GM19467 (cell line): ENCODE measurements around the gene SGCA.

Experiments used
- ATAC-seq: cut with Tn5 transposase; IDR thresholded peaks from one replicate; pipeline ENCODE4 v1.9.1; 2021; ENCODE audit warnings: mild to moderate bottlenecking, moderate library complexity; ENCODE audit not compliant: unreplicated experiment

Gene SGCA

DNA sequence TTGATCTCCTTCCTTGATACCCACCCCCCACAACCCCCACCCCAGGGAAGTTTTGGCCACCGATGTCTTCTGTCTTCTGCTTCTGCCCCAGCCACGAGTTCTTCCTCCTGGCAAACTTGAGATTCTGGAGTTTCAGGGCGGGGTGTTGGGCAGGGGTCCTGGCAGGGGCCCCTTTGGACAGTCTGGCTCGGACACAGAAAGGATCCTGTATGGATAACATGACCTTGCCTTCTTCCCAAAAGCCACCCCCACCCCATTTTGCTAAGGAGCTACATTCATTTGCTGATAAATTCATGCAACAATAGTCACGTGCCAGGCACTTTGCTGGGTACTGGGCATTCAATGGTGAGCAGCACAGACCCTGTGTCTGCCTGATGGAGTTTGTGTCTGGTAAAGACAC, 41.5 kb downstream of the SGCA start:
- ATAC-seq, result no peak

DNA sequence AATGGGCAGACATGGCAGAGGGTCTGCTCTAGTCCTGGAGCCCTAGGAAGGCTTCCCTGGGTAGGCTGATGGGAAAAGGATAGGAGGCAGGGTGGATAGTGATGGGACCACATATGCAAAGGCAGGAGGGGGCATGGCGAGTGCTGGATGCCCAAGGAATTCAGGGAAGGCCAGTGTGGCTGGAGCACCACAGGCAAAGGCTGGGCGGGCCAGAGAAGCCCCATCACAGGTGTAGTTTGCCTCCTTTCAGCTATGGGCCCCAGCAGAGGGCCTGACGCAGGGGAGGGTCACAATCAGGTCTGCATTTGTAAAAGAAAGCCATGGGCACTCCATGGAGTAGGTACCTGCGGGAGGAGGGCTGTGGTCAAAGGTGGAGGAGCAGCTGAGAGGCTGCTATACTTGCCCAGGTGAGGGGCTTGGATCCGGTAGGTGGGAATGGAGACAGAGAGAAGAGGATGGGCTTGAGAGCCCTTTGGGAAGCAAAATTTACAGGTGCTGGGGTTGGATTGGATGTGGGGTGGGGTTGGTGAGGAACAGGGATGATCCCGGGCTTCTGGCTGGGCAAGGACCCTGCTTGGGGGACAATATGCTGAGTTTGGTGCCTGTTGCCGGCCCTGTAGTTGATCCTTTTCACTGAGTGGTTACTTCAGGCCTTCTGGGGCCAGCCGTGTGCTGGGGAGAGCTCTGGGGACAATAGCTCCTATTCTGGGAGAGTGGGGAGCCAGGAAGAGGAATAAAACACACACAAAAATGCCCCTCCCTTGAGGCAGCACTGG, 42.2 kb downstream of the SGCA start:
- ATAC-seq, result no peak

DNA sequence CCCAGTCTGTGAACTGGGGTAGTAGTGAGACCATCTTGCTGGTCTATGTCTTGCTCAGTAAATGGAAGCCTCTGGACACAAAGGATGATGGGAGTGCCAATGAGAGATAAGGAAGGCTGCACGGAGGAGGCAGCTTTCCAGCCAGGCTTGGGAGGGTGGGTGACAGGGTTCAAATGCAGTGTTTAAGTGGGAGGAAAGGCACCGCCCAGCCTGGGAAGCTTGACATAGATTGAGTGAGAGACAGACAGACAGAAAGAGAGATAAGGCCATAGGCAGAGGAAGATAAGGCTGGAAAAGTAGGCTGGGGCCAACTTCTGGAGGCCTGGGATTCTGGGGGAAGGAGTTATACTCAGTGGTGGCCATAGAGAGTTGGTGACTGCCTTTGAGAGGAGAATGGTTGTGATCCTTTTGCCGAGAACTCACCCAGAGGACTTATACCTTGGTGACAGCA, 42.8 kb downstream of the SGCA start:
- no peak for ATAC-seq

DNA sequence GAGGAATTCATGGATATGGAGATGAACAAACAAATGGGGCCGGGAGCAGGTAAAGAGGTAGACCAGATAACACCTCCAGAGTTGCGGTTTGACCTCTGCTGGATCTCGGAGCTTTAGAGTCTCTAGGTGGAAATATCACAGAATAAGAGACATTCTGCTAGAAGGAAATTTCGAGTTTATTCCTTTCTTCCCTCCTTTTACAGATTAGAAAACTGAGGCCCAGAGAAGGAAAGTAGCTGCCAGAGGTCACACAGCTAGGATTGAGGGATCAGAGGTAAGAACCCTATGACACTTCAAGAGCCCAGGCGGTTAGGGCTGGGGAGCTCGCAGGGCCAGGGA, 43.3 kb downstream of the SGCA start:
- no peak for ATAC-seq

DNA sequence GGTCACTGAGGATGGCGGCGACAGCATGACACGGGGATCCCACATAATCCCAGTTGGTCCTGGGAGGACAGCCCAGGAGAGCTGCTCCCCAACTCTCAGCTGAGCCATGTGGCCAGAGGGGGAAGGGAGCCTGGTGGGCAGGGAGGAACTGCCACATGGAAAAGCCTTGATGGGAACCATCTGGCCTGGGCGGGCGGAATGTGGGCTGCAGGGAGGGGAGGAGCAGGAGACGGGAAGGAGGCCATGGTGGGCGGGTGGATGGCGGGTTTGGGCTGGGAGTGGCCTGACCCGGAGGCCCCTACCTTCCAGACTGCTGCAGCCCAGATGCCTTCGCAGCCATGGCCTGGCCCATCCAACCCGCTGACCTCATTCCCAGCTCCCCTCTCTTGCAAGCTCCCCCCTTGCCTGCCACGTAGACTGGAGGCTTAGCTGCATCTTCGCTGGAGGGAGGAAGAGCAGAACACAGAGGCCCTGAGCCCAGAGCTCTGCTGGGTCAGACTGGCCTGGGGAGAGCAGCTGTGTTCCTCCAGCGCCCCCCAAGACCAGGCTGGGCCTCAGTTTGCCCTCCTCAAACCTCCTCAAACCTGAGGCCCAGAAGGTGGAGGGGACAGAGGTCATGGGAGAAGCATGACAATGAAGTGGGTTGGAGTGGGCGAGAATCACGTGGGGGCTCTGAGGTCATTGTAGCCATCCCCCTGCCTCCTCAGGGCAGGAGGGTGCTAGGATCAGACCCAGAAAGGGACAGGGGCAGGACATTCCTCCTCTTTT, 43.9 kb downstream of the SGCA start:
- no peak for ATAC-seq

DNA sequence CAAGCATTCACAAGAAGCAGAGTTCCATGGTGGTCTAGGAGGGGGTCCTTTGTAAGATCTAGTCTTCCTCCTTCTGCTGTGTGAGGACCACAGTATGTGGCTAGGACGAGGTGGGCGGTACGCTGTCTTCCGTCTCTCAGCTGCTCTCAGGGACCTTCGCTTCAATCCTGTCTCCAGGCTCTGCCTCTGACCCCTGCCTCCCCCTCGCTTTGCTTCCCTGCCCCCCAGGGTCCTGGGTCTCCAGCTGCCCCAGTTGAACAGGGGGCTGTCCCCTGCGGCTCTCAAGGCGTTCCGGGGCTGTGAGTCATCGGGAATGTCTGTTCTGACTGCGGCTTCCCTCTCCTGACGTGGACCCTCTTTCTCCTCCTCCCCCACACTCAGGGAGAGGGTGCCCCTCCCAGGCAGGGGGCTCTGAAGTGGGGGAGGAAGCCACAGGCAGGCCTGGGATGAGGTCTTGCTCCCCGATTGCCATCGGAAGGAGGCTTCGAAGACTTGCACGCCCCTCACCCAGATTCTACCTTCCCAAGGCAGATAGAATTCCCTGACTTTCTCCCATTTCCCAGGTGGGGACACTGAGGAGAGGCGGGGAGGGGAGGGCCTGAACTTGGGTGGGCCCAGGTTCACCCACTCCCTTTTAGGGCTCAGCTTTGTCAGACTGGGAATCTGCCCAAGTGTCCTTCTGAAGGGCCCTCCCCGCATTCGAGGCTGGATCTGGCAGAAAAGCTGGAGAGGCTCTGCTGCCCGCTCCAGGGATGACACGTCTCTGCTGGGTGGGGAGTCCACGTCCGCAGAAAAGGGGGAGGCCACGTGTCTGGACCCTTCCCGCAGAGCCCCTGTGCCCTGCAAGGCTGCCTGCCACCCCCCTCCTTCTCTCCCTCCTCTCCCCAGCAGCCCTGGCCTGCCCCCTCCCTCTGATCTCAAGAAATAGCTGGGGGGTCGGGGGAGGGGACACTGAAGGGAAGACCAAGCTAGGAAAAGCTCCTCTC, 44.7 kb downstream of the SGCA start:
- ATAC-seq, result no peak

DNA sequence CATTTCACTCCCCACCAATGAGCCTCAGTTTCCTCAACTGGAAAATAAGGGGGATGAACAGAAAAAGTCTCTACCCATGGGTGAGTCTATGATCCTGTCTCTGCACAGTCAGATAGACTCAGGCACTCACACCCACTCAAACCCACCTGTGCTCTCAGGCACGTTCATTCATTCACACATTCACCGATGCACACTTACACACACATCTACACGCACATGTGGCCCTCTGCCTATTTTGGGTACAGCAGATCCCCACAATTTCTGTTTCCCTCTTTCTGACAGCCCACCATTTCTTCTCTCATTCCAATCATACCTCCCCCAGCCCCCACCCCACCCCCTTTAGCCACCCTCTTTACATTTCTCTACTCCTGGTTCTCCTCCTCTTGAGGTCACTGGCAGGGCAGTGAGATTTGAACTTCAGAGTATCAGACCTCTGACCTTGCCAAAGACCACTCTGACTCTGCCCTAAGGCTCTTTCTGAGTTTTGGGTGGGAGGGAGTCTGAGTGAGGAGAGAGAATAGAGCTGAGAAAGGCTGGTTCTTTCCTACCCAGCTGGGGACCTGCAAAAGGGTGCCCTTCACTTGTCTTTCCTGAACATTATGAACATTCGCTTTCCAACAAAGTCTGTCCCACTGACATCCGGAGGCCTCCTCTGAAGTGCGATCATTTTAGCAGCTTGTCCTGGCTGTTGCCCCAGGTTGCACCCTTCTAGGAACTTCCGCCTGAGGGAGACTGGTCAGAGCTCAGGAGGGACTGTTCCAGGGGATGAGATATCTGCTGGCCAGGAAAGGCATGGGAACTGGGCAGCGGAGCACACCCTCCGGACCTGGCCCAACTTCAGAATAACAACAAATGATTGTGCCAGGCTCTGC, 45.7 kb downstream of the SGCA start:
- no peak for ATAC-seq

DNA sequence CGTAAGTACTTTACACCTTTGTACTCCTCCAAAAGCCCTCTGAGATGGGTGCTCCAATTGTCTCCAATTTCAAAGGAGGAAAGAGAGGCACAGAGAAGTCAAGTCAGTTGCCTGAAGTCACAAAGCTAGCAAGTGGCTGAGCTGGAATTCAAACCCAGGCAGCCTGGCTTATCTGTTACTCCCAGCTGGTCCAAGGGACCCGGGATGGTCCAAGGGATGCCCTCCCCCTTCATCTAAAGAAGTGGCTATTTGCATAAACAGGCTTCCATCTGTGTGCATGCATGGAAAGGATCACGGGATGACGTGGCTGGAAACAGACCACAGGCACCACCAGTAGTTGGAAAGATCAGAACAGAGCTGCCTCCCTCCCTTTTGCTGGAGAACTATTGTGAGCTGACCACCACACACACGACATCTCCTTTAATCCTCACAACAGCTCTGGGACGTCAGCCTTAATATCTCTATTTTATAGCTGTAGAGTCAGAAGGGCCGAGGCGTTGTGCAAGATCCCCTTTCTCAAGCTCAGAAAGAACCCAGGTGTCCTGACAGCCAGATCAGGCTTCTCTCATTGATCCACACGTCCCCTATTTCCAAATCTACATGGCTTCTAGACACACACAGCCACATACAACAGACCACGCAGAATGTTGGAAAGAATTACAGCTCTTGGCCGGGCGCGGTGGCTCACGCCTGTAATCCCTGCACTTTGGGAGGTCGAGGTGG, 46.5 kb downstream of the SGCA start:
- no peak for ATAC-seq

DNA sequence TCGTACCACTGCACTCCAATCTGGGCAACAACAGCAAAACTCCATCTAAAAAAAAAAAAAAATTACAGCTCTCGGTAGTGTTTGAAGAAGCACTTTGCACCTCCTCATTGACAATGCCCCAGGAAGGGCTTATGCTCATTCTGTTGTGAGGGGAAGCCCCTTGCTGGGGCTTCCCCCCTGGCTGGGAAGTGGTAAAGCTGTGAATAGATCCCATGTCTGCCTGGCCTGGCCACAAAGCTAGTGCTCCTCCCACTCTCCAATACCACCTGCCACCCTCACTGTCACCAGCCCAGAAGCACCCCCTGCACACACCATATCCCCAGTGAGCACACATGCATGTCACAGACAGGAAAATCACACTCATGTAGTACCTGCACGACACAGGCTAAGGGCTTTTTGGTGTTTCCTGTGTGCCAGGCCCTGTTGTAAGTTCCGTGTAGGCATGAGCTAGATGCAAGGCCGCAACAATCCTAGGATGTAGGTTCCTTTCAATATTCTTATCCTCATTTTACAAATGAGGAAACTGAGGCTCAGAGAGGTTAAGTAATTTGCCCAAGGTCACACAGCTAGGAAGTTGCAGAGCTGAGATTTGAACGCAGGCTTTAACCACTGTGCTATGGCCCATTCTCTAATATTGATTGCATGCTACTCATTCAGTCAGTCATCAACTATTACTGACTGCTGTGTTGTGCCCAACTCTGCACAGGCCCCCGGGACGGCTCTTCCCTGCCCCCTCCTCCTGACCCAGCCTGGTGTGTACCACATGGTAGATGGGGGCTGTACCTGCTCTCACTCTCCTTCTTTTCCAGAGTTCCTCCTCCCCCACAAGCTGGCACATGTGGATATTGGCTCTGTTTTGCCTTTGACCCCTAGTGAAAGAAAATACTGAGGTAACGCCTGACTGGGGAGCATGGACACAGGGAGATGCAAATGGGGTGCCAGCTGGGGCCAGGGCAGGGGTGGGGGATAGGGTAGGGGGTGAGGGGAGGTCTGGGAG, 47.5 kb downstream of the SGCA start:
- peak; percentile 81 for ATAC-seq

DNA sequence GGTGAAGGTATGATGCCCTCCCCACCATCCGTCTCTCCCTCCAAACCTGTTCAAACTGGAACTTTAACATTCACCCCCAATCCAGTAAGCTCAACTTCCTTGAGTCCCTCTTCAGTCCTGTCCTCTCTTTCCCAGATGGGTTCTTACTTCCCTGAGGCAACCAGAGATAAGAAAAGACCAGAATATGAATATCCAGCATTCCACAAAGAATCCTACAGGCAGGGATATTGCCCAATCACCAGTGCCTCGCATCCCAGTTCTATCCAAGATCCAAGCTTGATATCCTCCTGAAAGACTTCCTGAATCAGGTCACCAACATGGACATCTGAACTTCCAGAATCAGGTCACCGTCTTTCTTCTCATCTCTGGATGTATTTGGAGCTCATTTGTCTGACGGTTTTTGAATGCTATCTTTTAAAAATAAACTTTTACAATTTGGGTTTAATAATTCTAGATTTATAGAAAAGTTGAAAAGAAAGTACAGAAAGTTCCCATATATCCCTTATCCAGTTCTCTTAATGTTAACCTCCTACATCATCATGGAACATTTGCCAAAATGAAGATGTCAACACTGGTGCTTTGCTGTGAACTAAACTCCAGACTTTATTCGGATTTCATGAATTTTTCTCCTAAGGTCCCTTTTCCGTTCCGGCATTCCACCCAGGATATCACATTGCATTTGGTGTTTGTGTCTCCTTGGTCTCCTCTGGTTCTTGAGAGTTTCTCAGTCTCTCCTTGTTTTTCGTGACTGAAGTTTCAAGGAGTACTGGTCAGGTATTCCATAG, 49.4 kb downstream of the SGCA start:
- ATAC-seq, result no peak

DNA sequence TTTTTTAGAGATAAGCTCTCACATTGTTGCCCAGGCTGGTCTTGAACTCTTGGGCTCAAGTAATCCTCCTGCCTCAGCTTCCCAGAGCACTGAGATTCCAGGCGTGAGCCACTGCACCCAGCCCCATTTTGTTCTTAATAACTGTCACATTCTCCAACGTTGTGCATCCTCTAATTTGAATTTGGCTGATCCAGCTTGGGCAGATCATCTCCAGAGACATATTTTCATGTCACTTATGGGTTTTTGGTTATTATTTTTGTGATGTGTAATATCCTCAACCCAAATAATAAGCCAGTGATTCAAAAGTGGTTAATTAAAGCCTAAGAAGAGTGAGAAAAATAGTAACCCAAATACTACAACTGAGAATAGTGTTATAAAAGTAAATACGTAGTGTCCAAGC, 51.8 kb downstream of the SGCA start:
- ATAC-seq, result no peak

DNA sequence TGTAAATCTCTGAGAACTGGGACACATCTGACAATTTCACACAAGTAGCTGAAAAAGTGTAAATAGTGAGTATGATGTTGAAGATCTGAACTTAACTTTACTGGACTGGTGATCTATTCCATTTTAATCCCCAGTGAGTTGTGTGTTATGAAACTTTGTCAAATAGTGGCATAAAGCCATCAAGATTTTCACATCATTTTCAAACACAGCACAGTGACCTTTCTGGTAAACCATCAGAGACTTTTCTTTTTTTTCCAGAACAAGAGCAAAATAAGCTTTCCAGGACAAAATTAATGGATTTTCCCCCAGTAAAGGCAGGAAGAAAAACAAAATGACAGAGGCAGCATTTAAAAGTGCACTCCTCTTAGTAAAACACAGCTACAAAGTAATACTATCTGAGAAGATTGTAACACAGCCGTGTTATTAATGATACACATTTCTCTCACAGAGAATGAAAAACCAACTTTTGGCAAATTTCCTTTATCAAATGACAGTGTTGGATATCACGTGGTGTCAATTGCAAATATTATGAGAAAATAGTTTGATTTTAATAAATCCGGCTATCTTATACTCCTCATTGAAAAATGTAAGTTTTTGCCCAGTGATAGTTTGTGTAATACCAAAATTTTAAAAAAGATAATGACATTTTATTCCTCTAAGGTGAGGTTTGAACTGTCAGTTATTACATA, 52.4 kb downstream of the SGCA start:
- no peak for ATAC-seq

DNA sequence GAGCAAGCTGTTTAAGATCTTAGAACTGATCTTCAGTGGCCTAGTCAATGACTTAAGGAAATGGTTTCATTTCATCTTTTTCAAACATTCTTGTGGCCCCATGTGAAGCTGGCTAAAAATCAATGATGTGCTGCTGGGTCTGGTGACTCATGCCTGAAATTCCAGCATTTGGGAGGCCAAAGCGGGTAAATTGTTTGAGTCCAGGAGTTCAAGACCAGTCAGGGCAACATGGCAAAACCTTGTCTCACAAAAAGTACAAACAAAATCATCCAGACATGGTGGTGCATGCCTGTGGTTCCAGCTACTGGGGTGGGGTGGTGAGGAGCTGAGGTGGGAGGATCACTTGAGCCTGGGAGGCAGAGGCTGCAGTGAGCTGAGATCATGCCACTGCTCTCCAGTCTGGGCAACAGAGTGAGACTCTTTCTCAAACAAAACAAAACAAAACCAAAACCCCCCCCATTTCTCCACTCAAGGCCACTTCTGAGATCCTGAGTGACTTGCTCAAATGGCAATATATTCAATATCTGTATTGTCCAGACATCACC, 53.0 kb downstream of the SGCA start:
- no peak for ATAC-seq

DNA sequence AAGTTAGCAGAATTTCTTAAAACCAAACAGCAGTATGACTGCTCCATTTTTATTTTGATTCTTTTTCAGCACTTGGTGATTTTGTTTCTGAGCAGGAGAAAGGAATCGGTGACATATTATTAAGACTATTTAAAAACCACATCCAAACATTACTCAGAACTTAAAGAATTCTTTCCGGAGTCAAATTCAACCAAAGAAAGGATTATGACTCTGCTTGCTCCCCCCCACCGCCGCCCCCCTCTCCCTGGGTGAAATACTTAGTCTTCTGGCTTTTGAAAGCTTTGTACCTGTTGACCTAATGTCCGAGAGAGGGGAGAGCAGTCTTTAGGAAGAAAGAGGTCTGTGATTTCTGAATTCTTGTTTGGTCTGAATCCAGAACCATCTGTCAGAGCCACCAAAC, 53.5 kb downstream of the SGCA start:
- ATAC-seq, result no peak

DNA sequence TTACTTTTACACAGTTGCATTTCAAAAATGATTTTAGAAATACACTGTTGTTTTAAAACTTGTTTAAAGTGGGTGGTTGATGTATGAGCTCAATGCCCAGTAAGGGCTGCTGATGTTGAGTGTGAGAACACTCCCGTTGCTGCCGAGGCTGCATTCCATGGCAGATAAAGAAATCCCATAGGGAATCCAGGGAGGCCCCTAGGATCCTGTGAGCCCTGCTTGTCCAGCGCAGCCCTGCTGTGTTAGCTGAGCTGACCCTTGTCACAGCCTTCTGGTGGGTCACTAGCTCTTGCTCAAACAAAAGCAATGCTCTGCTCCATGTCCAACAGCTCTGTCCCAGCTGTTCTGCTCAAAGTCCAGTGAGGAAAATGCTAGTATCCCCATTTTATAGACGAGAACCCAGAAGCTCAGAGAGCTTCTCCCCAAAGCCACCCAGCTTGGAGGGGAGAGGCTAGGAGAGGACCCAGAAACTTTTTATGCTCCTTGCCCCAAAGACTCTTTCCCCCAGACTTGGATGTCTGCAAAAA, 54.2 kb downstream of the SGCA start:
- ATAC-seq, result no peak

DNA sequence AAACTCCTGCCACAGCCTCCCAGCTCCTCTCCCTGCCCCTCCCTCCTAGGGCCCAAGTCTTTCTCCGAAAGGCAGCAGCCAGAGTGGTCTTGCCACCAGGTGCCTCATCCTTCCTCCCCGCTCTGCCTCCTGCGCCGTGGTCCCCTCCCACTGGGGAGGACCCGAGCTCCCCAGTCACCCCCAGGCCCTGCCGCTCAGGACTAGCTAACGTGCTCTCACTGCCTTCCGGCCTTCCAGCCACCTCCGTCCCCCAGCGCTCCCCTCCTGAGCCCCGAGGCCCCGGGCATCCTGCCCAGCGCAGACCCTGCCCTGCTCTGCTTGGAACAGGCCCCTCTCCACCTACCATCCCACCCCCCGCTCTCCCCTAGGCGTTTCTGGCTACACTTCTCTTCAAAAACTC, 55.0 kb downstream of the SGCA start:
- ATAC-seq, result no peak
